Hepatocyte (in vitro differentiated cells): Measurements from ENCODE around the gene C1R. TPM values are rescaled to one million over a fixed set of nuclear protein-coding genes. Genes with fewer than 3 reads are reported as not detected.

ENCODE experiments used
- DNase-seq: peaks from one replicate; pipeline ENCODE4 v3.0.0-alpha.2; 2016; ENCODE audit warnings: low spot score
- H2AFZ ChIP-seq: fragments of 200-600 bp; sonication (generic); 2 replicates; pipeline ENCODE4 v1.6.0; 2016; ENCODE audit warnings: antibody characterized with exemption, mild to moderate bottlenecking
- H3K27ac ChIP-seq: fragments of 200-600 bp; sonication (generic); 2 replicates; pipeline ENCODE4 v1.5.1; 2016; ENCODE audit warnings: mild to moderate bottlenecking
- H3K27me3 ChIP-seq: fragments of 200-600 bp; sonication (generic); 2 replicates; pipeline ENCODE4 v1.6.1; 2016
- H3K36me3 ChIP-seq: fragments of 200-600 bp; sonication (generic); replicated peaks from 2 replicates; pipeline ENCODE4 v1.5.1; 2016; ENCODE audit warnings: low read depth; ENCODE audit not compliant: insufficient read depth
- H3K4me1 ChIP-seq: fragments of 200-600 bp; sonication (generic); 2 replicates; pipeline ENCODE4 v1.5.1; 2016; ENCODE audit warnings: mild to moderate bottlenecking, moderate library complexity; ENCODE audit not compliant: insufficient read depth
- H3K4me2 ChIP-seq: fragments of 200-600 bp; sonication (generic); 2 replicates; pipeline ENCODE4 v1.6.0; 2016
- H3K4me3 ChIP-seq: fragments of 200-600 bp; sonication (generic); 2 replicates; pipeline ENCODE4 v1.5.1; 2016; ENCODE audit warnings: mild to moderate bottlenecking
- H3K79me2 ChIP-seq: fragments of 200-600 bp; sonication (generic); 2 replicates; pipeline ENCODE4 v1.6.0; 2017; ENCODE audit warnings: mild to moderate bottlenecking
- H3K9me2 ChIP-seq: fragments of 200-600 bp; sonication (generic); replicated peaks from 2 replicates; pipeline ENCODE4 v1.6.0; 2017; ENCODE audit warnings: mild to moderate bottlenecking; ENCODE audit not compliant: insufficient read depth
- H3K9me3 ChIP-seq: fragments of 200-600 bp; sonication (generic); 2 replicates; pipeline ENCODE4 v1.5.1; 2016; ENCODE audit warnings: low read depth, mild to moderate bottlenecking
- H4K20me1 ChIP-seq: fragments of 200-600 bp; sonication (generic); 2 replicates; pipeline ENCODE4 v1.6.0; 2016; ENCODE audit warnings: mild to moderate bottlenecking; ENCODE audit not compliant: insufficient read depth, poor library complexity, severe bottlenecking
- EZH2 ChIP-seq: fragments of 200-600 bp; sonication (generic); IDR thresholded peaks from 2 replicates; pipeline ENCODE4 v1.6.1; 2016; ENCODE audit warnings: antibody characterized with exemption, mild to moderate bottlenecking, borderline replicate concordance
- EZH2phosphoT487 ChIP-seq: fragments of 200-600 bp; sonication (generic); IDR thresholded peaks from one replicate; pipeline ENCODE4 v1.6.1; 2018; ENCODE audit warnings: antibody characterized with exemption, mild to moderate bottlenecking, low read depth, moderate library complexity; ENCODE audit not compliant: unreplicated experiment, severe bottlenecking
- WGBS: methylation state at CpG from one replicate; pipeline ENCODE4 v1.1.6; 2016; ENCODE audit warnings: low lambda C conversion rate; ENCODE audit errors: missing lambda C conversion rate; 5-methylcytosine and 5-hydroxymethylcytosine counted together
- polyA plus RNA-seq: library from polyadenylated mRNA; unstranded; fragments of >200 nt; fragmentation: Nextera tagmentation; extraction: Ambion mirVana; gene quantifications from 2 replicates; pipeline ENCODE4 v1.2.1, GENCODE V29; 2016
- total RNA-seq: library from RNA; depleted of rRNA; stranded (reverse); fragments of >200 nt; gene quantifications from 2 replicates; pipeline ENCODE4 v1.2.3, GENCODE V29; 2014
- TF ChIP-seq, protein P1 (sequence below): fragments of 200-600 bp; sonication (generic); IDR thresholded peaks from 2 replicates; pipeline ENCODE4 v1.5.1; 2016; ENCODE audit warnings: antibody characterized with exemption, mild to moderate bottlenecking; ENCODE audit not compliant: poor library complexity

The C1R gene
- total and polyA plus RNA-seq, 2 experiments from 2014 or later: 80.1 to 89.6 TPM

- 89% methylated on average over 4 of the region's 4 CpGs for WGBS
- Histone ChIP-seq H3K79me2 (no peaks in the 10 kb centered on the region), H3K9me3 (no peaks in the 10 kb centered on the region), H2AFZ (no peak overlapping the region), H3K9me2 (no peaks in the 10 kb centered on the region), H3K27ac (no peak overlapping the region), H3K36me3 (no peaks in the 10 kb centered on the region), H3K4me1 (no peaks in the 10 kb centered on the region), H4K20me1 (no peaks in the 10 kb centered on the region), H3K4me3 (no peak overlapping the region), H3K4me2 (no peak overlapping the region), H3K27me3 (no peaks in the 10 kb centered on the region)
- TF ChIP-seq EZH2phosphoT487 (no peak), EZH2 (no peak)
- TF ChIP-seq, protein P1, sequence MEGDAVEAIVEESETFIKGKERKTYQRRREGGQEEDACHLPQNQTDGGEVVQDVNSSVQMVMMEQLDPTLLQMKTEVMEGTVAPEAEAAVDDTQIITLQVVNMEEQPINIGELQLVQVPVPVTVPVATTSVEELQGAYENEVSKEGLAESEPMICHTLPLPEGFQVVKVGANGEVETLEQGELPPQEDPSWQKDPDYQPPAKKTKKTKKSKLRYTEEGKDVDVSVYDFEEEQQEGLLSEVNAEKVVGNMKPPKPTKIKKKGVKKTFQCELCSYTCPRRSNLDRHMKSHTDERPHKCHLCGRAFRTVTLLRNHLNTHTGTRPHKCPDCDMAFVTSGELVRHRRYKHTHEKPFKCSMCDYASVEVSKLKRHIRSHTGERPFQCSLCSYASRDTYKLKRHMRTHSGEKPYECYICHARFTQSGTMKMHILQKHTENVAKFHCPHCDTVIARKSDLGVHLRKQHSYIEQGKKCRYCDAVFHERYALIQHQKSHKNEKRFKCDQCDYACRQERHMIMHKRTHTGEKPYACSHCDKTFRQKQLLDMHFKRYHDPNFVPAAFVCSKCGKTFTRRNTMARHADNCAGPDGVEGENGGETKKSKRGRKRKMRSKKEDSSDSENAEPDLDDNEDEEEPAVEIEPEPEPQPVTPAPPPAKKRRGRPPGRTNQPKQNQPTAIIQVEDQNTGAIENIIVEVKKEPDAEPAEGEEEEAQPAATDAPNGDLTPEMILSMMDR: no peak
- DNase-seq: no peak
Measured at GRCh38 chr12:7137908-7138307, 45.7 kb upstream of the C1R start.

- Histone ChIP-seq H3K9me2 (no peaks in the 10 kb centered on the region), H3K79me2 (peaks cover 3% of the 10 kb centered on the region), H2AFZ (no peak overlapping the region), H3K36me3 (no peaks in the 10 kb centered on the region), H4K20me1 (no peaks in the 10 kb centered on the region), H3K4me1 (no peaks in the 10 kb centered on the region), H3K27ac (no peak overlapping the region), H3K9me3 (no peaks in the 10 kb centered on the region), H3K27me3 (no peaks in the 10 kb centered on the region), H3K4me2 (no peak overlapping the region), H3K4me3 (no peak overlapping the region)
- 99% methylated on average over 3 of the region's 3 CpGs for WGBS
- TF ChIP-seq EZH2: no peak
- TF ChIP-seq, protein P1: no peak
- no peak for DNase-seq
Measured at GRCh38 chr12:7136676-7137075, 44.4 kb upstream of the C1R start.

DNA sequence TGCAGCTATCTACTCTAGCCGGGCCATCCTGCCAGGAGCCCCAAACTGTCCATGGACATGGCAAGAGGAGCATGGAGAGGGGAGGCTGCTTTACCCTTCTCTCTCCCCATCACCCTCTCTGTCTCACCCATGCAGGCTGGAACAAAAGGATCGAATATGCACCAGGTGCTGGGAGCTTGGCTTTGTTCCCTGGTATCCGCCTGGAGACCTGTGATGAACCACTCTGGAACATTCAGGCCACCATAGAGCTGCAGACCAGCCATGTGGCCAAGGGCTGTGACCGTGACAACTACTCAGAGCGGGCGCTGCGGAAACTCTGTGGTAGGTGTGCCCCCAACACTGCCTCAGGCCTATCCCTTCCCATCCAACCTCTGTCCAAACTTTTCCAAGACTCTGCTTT is 43.8 kb upstream of the C1R start:
- Histone ChIP-seq H3K4me1 (no peaks in the 10 kb centered on the region), H3K27me3 (no peaks in the 10 kb centered on the region), H3K4me2 (no peak overlapping the region), H3K36me3 (no peaks in the 10 kb centered on the region), H2AFZ (no peak overlapping the region), H3K9me3 (no peaks in the 10 kb centered on the region), H3K9me2 (no peaks in the 10 kb centered on the region), H4K20me1 (no peaks in the 10 kb centered on the region), H3K4me3 (no peak overlapping the region), H3K79me2 (peaks cover 7% of the 10 kb centered on the region), H3K27ac (no peak overlapping the region)
- WGBS: 98% methylated on average over 7 of the region's 7 CpGs
- DNase-seq: no peak
- TF ChIP-seq, protein P1: no peak
- TF ChIP-seq EZH2 (no peak), EZH2phosphoT487 (no peak)
